ENCODE results near the gene CBX5.
A peak's percentile ranks its signal among the peaks of the same experiment; 100 is the strongest.

DNA sequence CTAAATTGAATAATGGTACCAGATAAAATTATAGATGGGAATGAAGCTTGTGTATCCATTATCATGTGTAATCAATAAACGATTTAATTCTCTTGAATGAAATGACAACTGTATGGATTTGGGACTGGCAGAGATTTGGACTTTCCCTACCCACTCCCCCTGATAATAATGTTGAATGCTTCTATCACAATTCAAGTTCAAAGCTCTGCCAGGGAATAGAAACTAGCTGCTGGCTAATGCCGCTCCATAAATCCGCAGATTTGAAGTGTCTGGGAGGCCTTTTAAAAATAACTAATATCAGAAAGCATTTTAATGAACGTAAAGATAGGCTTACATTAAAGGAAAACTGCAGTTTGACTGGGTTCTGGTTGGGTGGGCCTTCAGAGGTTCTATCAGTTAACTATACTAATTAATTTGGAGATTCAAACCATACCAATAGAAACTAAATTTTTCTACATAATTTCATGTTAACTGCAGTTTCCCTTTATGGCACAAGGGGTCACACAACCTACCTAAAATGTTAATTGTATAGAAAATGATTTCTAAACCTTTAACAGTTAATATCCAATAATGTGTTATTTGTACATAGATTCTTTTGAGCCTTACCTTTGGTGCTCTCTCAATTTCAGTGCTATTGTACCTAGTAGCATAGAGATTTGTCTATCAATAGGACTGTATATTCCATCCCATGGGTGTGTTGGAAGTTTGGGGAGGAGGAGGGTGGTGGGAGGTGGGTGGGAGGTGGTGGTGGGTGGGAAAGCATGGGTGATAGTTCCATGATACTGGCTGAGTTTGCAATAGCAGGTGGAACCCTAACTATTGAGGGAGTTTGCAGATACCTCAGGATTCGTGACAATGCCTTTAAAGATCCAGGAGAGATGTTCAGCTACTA is 5.5 kb upstream of the CBX5 start:
- TF ChIP-seq, protein P1, sequence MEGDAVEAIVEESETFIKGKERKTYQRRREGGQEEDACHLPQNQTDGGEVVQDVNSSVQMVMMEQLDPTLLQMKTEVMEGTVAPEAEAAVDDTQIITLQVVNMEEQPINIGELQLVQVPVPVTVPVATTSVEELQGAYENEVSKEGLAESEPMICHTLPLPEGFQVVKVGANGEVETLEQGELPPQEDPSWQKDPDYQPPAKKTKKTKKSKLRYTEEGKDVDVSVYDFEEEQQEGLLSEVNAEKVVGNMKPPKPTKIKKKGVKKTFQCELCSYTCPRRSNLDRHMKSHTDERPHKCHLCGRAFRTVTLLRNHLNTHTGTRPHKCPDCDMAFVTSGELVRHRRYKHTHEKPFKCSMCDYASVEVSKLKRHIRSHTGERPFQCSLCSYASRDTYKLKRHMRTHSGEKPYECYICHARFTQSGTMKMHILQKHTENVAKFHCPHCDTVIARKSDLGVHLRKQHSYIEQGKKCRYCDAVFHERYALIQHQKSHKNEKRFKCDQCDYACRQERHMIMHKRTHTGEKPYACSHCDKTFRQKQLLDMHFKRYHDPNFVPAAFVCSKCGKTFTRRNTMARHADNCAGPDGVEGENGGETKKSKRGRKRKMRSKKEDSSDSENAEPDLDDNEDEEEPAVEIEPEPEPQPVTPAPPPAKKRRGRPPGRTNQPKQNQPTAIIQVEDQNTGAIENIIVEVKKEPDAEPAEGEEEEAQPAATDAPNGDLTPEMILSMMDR (conservative IDR thresholded peaks at IDR 0.05 in 1 of 2, IDR thresholded peaks at IDR 0.05 in 1 of 2; ENCODE audit: low read depth in 1 of 2, low read length in 2 of 2) = peak in 1 of 2 donors; percentile 46
- no peak for TF ChIP-seq EZH2 (IDR thresholded peaks at IDR 0.05; ENCODE audit: low read length, missing control alignments)
